Sigmoid colon (tissue), 4 donors: ENCODE measurements around the gene TBCE.
A peak's percentile ranks its signal among the peaks of the same experiment; 100 is the strongest.

Source experiments
- EP300 ChIP-seq, 4 donors: sonication (generic); formaldehyde crosslinking; IDR thresholded peaks; one replicate each; pipeline ENCODE4 v1.6.1; 2017; ENCODE audit warnings: antibody characterized with exemption in 4 of 4
- POLR2A ChIP-seq, 2 donors: fragments of 450-650 bp; IDR thresholded peaks; one replicate each; pipeline ENCODE4 v1.6.1; 2016; ENCODE audit warnings: antibody characterized with exemption in 2 of 2, mild to moderate bottlenecking in 2 of 2, moderate library complexity in 2 of 2
- TF ChIP-seq, protein P1 (sequence below), 4 experiments: fragments of 450-650 bp in 3 of 4; fragments of 200-600 bp in 1 of 4; IDR thresholded peaks; one replicate each; pipeline ENCODE4 v1.5.1; 2016 to 2019; ENCODE audit warnings: antibody characterized with exemption in 4 of 4, mild to moderate bottlenecking in 3 of 4, moderate library complexity in 2 of 4

GRCh38 chr1:235328271-235329138, 38.7 kb upstream of the TBCE start, which contains the start of gene GGPS1:
- TF ChIP-seq, protein P1, sequence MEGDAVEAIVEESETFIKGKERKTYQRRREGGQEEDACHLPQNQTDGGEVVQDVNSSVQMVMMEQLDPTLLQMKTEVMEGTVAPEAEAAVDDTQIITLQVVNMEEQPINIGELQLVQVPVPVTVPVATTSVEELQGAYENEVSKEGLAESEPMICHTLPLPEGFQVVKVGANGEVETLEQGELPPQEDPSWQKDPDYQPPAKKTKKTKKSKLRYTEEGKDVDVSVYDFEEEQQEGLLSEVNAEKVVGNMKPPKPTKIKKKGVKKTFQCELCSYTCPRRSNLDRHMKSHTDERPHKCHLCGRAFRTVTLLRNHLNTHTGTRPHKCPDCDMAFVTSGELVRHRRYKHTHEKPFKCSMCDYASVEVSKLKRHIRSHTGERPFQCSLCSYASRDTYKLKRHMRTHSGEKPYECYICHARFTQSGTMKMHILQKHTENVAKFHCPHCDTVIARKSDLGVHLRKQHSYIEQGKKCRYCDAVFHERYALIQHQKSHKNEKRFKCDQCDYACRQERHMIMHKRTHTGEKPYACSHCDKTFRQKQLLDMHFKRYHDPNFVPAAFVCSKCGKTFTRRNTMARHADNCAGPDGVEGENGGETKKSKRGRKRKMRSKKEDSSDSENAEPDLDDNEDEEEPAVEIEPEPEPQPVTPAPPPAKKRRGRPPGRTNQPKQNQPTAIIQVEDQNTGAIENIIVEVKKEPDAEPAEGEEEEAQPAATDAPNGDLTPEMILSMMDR (IDR thresholded peaks at IDR 0.05), result peak in 2 of 4 experiments; percentile 18 to 37
- TF ChIP-seq POLR2A (IDR thresholded peaks at IDR 0.05) (peak; percentile 91 to 95), EP300 (IDR thresholded peaks at IDR 0.05) (no peak)
